B cell (primary cell): ENCODE data around the gene TARP.

Experiments
- ATAC-seq: fragments of 200-7000 bp; cut with Tn5 transposase; one replicate; pipeline ENCODE4 v1.10.0; 2021; ENCODE audit warnings: low read depth, mild to moderate bottlenecking, moderate number of reproducible peaks, moderate library complexity
- CTCF ChIA-PET: fragments of 350-600 bp; sonication (Branson Sonifier 250); formaldehyde crosslinking; loops from one replicate; lab custom pipeline; 2021; ENCODE audit warnings: antibody characterized with exemption, inconsistent platforms; lab: Charles Lee
- POLR2A ChIA-PET: fragments of 350-600 bp; sonication (Branson Sonifier 250); formaldehyde crosslinking; loops from one replicate; lab custom pipeline; 2021; ENCODE audit warnings: antibody characterized with exemption; lab: Charles Lee
- DNase-seq: peaks from one replicate; pipeline ENCODE4 v3.0.0; 2013
- H2AFZ ChIP-seq: 2 replicates; pipeline ENCODE4 v1.6.1; 2012; ENCODE audit warnings: mild to moderate bottlenecking, low read depth, low read length; ENCODE audit not compliant: insufficient read depth, poor library complexity, severe bottlenecking
- H3K27ac ChIP-seq, 2 donors: 1 replicate in 1 of 2; 2 replicates in 1 of 2; pipeline ENCODE4 v1.5.1; 2012 to 2013; ENCODE audit warnings: low read length in 2 of 2, mild to moderate bottlenecking in 2 of 2, moderate library complexity in 1 of 2
- H3K27me3 ChIP-seq, 4 experiments: fragments of 200-600 bp in 1 of 4; sonication (generic) in 1 of 4; replicated peaks in 1 of 4; 1 replicate in 2 of 4; 2 replicates in 2 of 4; pipeline versions ENCODE4 v1.6.1 to v1.7.0; 2013 to 2016; ENCODE audit warnings: low read length in 3 of 4, mild to moderate bottlenecking in 2 of 4, mixed read lengths in 1 of 4, moderate library complexity in 1 of 4; ENCODE audit not compliant: insufficient read depth in 4 of 4, control insufficient read depth in 3 of 4; ENCODE audit errors: control extremely low read depth in 1 of 4
- H3K36me3 ChIP-seq, 2 experiments: replicated peaks in 1 of 2; 1 replicate in 1 of 2; 2 replicates in 1 of 2; pipeline versions ENCODE4 v1.6.1 to v1.7.1; 2013; ENCODE audit warnings: low read length in 1 of 2; ENCODE audit not compliant: insufficient read depth in 2 of 2, control insufficient read depth in 1 of 2; ENCODE audit errors: control extremely low read depth in 1 of 2, extremely low read depth in 1 of 2
- H3K4me1 ChIP-seq, 2 donors: fragments of 200-600 bp in 1 of 2; sonication (generic) in 1 of 2; 1 replicate in 1 of 2; 2 replicates in 1 of 2; pipeline versions ENCODE4 v1.5.1 to v1.6.1; 2013 to 2017; ENCODE audit warnings: low read length in 2 of 2; ENCODE audit not compliant: control insufficient read depth in 2 of 2, insufficient read depth in 2 of 2
- H3K4me2 ChIP-seq: replicated peaks from 2 replicates; pipeline ENCODE3; 2012; ENCODE audit warnings: mild to moderate bottlenecking, low read depth, low read length; ENCODE audit not compliant: poor library complexity, severe bottlenecking
- H3K4me3 ChIP-seq, 5 experiments: fragments of 200-600 bp in 1 of 5; sonication (generic) in 1 of 5; 1 replicate in 3 of 5; 2 replicates in 2 of 5; pipeline versions ENCODE4 v1.5.1 to v1.7.0; 2011 to 2016; ENCODE audit warnings: low read length in 4 of 5, mild to moderate bottlenecking in 4 of 5, low read depth in 2 of 5, control low read depth in 1 of 5, moderate library complexity in 1 of 5; ENCODE audit not compliant: insufficient read depth in 1 of 5; ENCODE audit errors: control extremely low read depth in 1 of 5, extremely low read depth in 1 of 5
- H3K79me2 ChIP-seq: fragments of 200-600 bp; sonication (generic); one replicate; pipeline ENCODE4 v1.6.0; 2016; ENCODE audit warnings: low read length; ENCODE audit not compliant: control insufficient read depth, insufficient read depth
- H3K9ac ChIP-seq: fragments of 200-600 bp; sonication (generic); 2 replicates; pipeline ENCODE4 v1.6.1; 2017; ENCODE audit warnings: mild to moderate bottlenecking, low read length, moderate library complexity
- H3K9me3 ChIP-seq, 3 donors: one replicate each; pipeline versions ENCODE4 v1.6.1 to v1.7.1; 2013; ENCODE audit warnings: low read length in 2 of 3; ENCODE audit not compliant: control insufficient read depth in 2 of 3, insufficient read depth in 1 of 3; ENCODE audit errors: control extremely low read depth in 1 of 3
- H4K20me1 ChIP-seq: 2 replicates; pipeline ENCODE4 v1.6.0; 2012; ENCODE audit warnings: mild to moderate bottlenecking, low read length; ENCODE audit not compliant: insufficient read depth, control insufficient read depth, poor library complexity, severe bottlenecking
- H3K27ac Mint-ChIP-seq: one replicate; pipeline ENCODE4 v1.8.0; 2021; ENCODE audit warnings: mixed read lengths
- H3K27me3 Mint-ChIP-seq: one replicate; pipeline ENCODE4 v1.8.0; 2021; ENCODE audit warnings: mixed read lengths
- H3K4me1 Mint-ChIP-seq: one replicate; pipeline ENCODE4 v1.8.0; 2021; ENCODE audit warnings: mixed read lengths
- H3K4me3 Mint-ChIP-seq: one replicate; pipeline ENCODE4 v1.8.0; 2021; ENCODE audit warnings: mixed read lengths
- H3K9me3 Mint-ChIP-seq: one replicate; pipeline ENCODE4 v1.8.0; 2022; ENCODE audit warnings: mixed read lengths; ENCODE audit not compliant: insufficient read depth
- EZH2 ChIP-seq: IDR thresholded peaks from 2 replicates; pipeline ENCODE4 v1.6.1; 2012; ENCODE audit warnings: borderline replicate concordance, low read depth, mild to moderate bottlenecking, moderate library complexity, low read length; ENCODE audit not compliant: insufficient read depth, poor library complexity, severe bottlenecking
- WGBS: methylation state at CpG from one replicate; pipeline ENCODE4 v1.1.5; 2013; ENCODE audit warnings: missing lambda C conversion rate; ENCODE audit not compliant: insufficient coverage; 5-methylcytosine and 5-hydroxymethylcytosine counted together
- intact Hi-C: fragments of 100-400 bp; cut with micrococcal nuclease; formaldehyde crosslinking; loops from one replicate; pipeline ENCODE4 v1.10.0; 2022
- TF ChIP-seq, protein P1 (sequence below): fragments of 200-600 bp; IDR thresholded peaks from one replicate; pipeline ENCODE4 v1.8.0; 2022; ENCODE audit warnings: antibody characterized with exemption, mild to moderate bottlenecking

Gene TARP

DNA sequence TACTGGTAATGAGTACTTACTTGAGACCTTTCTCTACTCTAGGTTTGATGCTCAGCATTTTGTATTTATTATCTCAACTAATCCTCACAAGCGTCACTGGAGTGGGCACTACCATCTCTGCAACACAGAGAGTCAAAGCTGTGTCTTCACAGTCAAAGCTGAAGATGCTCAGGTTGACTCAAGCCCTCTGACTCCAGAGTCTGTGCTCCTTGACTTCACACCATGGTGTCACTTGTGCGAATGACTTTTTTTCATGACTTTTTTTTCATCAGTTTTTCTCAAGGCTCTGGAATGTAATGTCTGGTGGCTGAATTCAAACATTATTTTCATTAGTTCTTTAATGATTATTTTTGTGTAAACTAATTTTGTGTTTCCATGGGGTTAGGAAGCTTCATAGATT lies 30.4 kb upstream of the TARP start:
- Histone ChIP-seq H3K27ac (no peak overlapping the region), H3K27me3 (no peaks in the 10 kb centered on the region), H3K4me1 (no peaks in the 10 kb centered on the region), H3K4me3 (no peak overlapping the region), H3K4me2 (no peak overlapping the region), H3K79me2 (no peaks in the 10 kb centered on the region), H2AFZ (no peak overlapping the region), H4K20me1 (no peaks in the 10 kb centered on the region), H3K9me3 (peaks cover 0 to 3% (median 0%) of the 10 kb centered on the region in 3 donors), H3K9ac (no peak overlapping the region), H3K36me3 (no peaks in the 10 kb centered on the region)
- ChIA-PET POLR2A (no interaction called here), CTCF (no interaction called here)
- intact Hi-C loops, result no loop called here
- Mint-ChIP-seq H3K4me3 (no peak overlapping the region), H3K9me3 (peaks cover 4% of the 10 kb centered on the region), H3K4me1 (no peaks in the 10 kb centered on the region), H3K27ac (no peak overlapping the region), H3K27me3 (peaks cover 18% of the 10 kb centered on the region)
- ATAC-seq (no peak), DNase-seq (no peak)
- TF ChIP-seq, protein P1, sequence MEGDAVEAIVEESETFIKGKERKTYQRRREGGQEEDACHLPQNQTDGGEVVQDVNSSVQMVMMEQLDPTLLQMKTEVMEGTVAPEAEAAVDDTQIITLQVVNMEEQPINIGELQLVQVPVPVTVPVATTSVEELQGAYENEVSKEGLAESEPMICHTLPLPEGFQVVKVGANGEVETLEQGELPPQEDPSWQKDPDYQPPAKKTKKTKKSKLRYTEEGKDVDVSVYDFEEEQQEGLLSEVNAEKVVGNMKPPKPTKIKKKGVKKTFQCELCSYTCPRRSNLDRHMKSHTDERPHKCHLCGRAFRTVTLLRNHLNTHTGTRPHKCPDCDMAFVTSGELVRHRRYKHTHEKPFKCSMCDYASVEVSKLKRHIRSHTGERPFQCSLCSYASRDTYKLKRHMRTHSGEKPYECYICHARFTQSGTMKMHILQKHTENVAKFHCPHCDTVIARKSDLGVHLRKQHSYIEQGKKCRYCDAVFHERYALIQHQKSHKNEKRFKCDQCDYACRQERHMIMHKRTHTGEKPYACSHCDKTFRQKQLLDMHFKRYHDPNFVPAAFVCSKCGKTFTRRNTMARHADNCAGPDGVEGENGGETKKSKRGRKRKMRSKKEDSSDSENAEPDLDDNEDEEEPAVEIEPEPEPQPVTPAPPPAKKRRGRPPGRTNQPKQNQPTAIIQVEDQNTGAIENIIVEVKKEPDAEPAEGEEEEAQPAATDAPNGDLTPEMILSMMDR, result no peak
- no peak for TF ChIP-seq EZH2
- 78% methylated on average over 1 of the region's 2 CpGs for WGBS

DNA sequence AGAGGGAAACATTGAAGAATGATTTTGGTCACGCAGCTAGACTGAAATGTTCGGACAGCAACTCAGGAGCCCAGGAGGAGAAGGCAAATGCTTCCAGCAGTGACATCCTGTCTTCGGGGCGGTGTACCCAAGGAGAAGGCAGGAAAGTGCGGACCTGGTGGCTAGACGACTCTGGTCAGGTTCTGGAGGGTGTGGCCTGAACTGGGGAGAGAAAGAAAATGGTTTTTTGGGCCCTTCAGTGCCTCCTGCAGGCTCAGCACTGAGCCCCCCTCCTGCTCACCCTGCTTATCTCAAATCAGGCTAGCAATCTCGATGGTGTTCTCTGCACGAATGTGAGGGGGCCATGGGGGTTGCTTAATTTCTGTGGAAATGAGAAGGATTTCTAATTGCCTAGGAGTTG lies 26.7 kb upstream of the TARP start:
- DNase-seq (no peak), ATAC-seq (no peak)
- intact Hi-C loops, result no loop called here
- Histone ChIP-seq H2AFZ (no peak overlapping the region), H3K27ac (no peak overlapping the region), H3K36me3 (no peaks in the 10 kb centered on the region), H4K20me1 (no peaks in the 10 kb centered on the region), H3K4me1 (peaks cover 3 to 7% of the 10 kb centered on the region in 2 donors), H3K79me2 (no peaks in the 10 kb centered on the region), H3K4me3 (no peak overlapping the region), H3K27me3 (no peaks in the 10 kb centered on the region), H3K4me2 (no peak overlapping the region), H3K9ac (no peak overlapping the region), H3K9me3 (no peaks in the 10 kb centered on the region)
- no peak overlapping the region for H3K27ac Mint-ChIP-seq
- H3K4me3 Mint-ChIP-seq, result no peak overlapping the region
- H3K9me3 Mint-ChIP-seq, result no peaks in the 10 kb centered on the region
- ChIA-PET POLR2A (no interaction called here), CTCF (no interaction called here)
- 92% methylated on average over 5 of the region's 8 CpGs for WGBS
- H3K27me3 Mint-ChIP-seq, result peaks cover 13% of the 10 kb centered on the region
- TF ChIP-seq, protein P1, result no peak
- no peak for TF ChIP-seq EZH2
- peaks cover 8% of the 10 kb centered on the region for H3K4me1 Mint-ChIP-seq
